ENCODE results near the gene UGT2B10.
"Not testable (repeated sequence)": the region's sequence is repeated elsewhere in the genome, so short reads cannot be mapped to it uniquely, and the experiment has no call there.

The UGT2B10 gene

GRCh38 chr4:68815617-68816409 is at the start of gene UGT2B10:
TSS of gene UGT2B10 (plus strand) at chr4:68815994. CDS start at chr4:68816020, 26 bp downstream.
- DNase-seq: not testable (repeated sequence)

GRCh38 chr4:68771836-68772235 is 44.0 kb upstream of the UGT2B10 start:
- not testable (repeated sequence) for DNase-seq

GRCh38 chr4:68773699-68774098 is 42.1 kb upstream of the UGT2B10 start:
- no peak for DNase-seq

GRCh38 chr4:68780232-68780631 is 35.6 kb upstream of the UGT2B10 start:
- DNase-seq: no peak

- DNase-seq: no peak
Observed at GRCh38 chr4:68797048-68797447, 18.7 kb upstream of the UGT2B10 start.

GRCh38 chr4:68797618-68798017 is 18.2 kb upstream of the UGT2B10 start:
- DNase-seq: no peak

GRCh38 chr4:68803013-68803412 is 12.8 kb upstream of the UGT2B10 start:
- DNase-seq: no peak

GRCh38 chr4:68808060-68808459 is 7.7 kb upstream of the UGT2B10 start:
- no peak for DNase-seq

- DNase-seq: no peak
Observed at GRCh38 chr4:68810919-68811318, 4.9 kb upstream of the UGT2B10 start.

- DNase-seq: not testable (repeated sequence)
Observed at GRCh38 chr4:68816410-68817265, 844 bp downstream of the UGT2B10 start.

- no peak for DNase-seq
Observed at GRCh38 chr4:68817386-68817785, 1.6 kb downstream of the UGT2B10 start.

- DNase-seq: not testable (repeated sequence)
Observed at GRCh38 chr4:68818030-68818462, 2.3 kb downstream of the UGT2B10 start.

- DNase-seq: no peak
Observed at GRCh38 chr4:68831642-68832041, 15.8 kb downstream of the UGT2B10 start.

GRCh38 chr4:68850293-68850692 is 34.5 kb downstream of the UGT2B10 start:
- no peak for DNase-seq

- DNase-seq: no peak
Observed at GRCh38 chr4:68855771-68856170, 40.0 kb downstream of the UGT2B10 start.

- no peak for DNase-seq
Observed at GRCh38 chr4:68858039-68858438, 42.2 kb downstream of the UGT2B10 start.

GRCh38 chr4:68859655-68860054 is 43.9 kb downstream of the UGT2B10 start:
- no peak for DNase-seq

GRCh38 chr4:68861057-68861456 is 45.3 kb downstream of the UGT2B10 start:
- DNase-seq: no peak

GRCh38 chr4:68864438-68865187 is 48.8 kb downstream of the UGT2B10 start:
- peak; percentile 56 for DNase-seq

- no peak for DNase-seq
Observed at GRCh38 chr4:68865188-68865638, 49.4 kb downstream of the UGT2B10 start.

- DNase-seq: no peak
Observed at GRCh38 chr4:68865760-68866159, 50.0 kb downstream of the UGT2B10 start.

GRCh38 chr4:68869274-68869773 is 53.5 kb downstream of the UGT2B10 start:
- no peak for DNase-seq
